Uterus (tissue), 4 donors: ENCODE data around the gene SPTB. TPM values are rescaled to one million over a fixed set of nuclear protein-coding genes. Genes with fewer than 3 reads are reported as not detected.

ENCODE experiments used
- DNase-seq, 2 donors: peaks; one replicate each; pipeline ENCODE4 v3.0.0-alpha.2; 2019 to 2020
- H3K27ac ChIP-seq, 2 donors: fragments of 200-600 bp; sonication (generic); 1 replicate in 1 of 2; 2 replicates in 1 of 2; pipeline ENCODE4 v1.5.1; 2016 to 2018
- H3K27me3 ChIP-seq, 2 donors: fragments of 200-600 bp; sonication (generic); one replicate each; pipeline ENCODE4 v1.5.1; 2018 to 2019; ENCODE audit warnings: control low read depth in 1 of 2
- H3K36me3 ChIP-seq, 2 donors: fragments of 200-600 bp; sonication (generic); one replicate each; pipeline ENCODE4 v1.5.1; 2019; ENCODE audit warnings: control low read depth in 1 of 2
- H3K4me1 ChIP-seq, 2 donors: fragments of 200-600 bp; sonication (generic); one replicate each; pipeline ENCODE4 v1.5.1; 2018 to 2019; ENCODE audit warnings: control low read depth in 1 of 2
- H3K4me3 ChIP-seq, 2 donors: fragments of 200-600 bp; sonication (generic); 1 replicate in 1 of 2; 2 replicates in 1 of 2; pipeline ENCODE4 v1.5.1; 2018 to 2019; ENCODE audit warnings: mild to moderate bottlenecking in 1 of 2
- H3K9me3 ChIP-seq, 2 donors: fragments of 200-600 bp; sonication (generic); one replicate each; pipeline ENCODE4 v1.5.1; 2019; ENCODE audit warnings: control low read depth in 1 of 2
- CTCF ChIP-seq, 4 experiments: fragments of 200-600 bp in 2 of 4; fragments of 450-650 bp in 2 of 4; sonication (generic) in 2 of 4; IDR thresholded peaks; one replicate each; pipeline ENCODE4 v1.5.1; 2016 to 2019; ENCODE audit warnings: antibody characterized with exemption in 4 of 4, mild to moderate bottlenecking in 2 of 4, moderate library complexity in 1 of 4
- POLR2A ChIP-seq, 2 donors: fragments of 450-650 bp; IDR thresholded peaks; one replicate each; pipeline ENCODE4 v1.6.1; 2016; ENCODE audit warnings: antibody characterized with exemption in 2 of 2, mild to moderate bottlenecking in 1 of 2, moderate library complexity in 1 of 2
- intact Hi-C: fragments of 100-400 bp; cut with DNase I; formaldehyde crosslinking; loops from one replicate; pipeline ENCODE4 v1.15.1; 2023; ENCODE audit warnings: low total_unique reads
- total RNA-seq, 4 donors: library from RNA; depleted of rRNA in 3 of 4; stranded (reverse); fragments of >200 nt in 3 of 4; gene quantifications; one replicate each; pipeline versions ENCODE4 v1.1.0 to v1.2.4, GENCODE V29; 2014 to 2023
- donor health status: DM: yes; HTN: yes; CAD: no.

Gene SPTB
- total RNA-seq, 4 donors from 2014 or later: 1.0 to 5.4 (median 4.6) TPM; not detected in 1

- no peak for DNase-seq
- Histone ChIP-seq H3K4me3 (no peak overlapping the region), H3K27ac (peak overlapping the region; percentile 50 to 60), H3K9me3 (no peaks in the 10 kb centered on the region), H3K27me3 (no peaks in the 10 kb centered on the region), H3K36me3 (no peaks in the 10 kb centered on the region), H3K4me1 (peaks cover 4 to 43% of the 10 kb centered on the region in 2 donors)
- intact Hi-C loops: no loop called here
- TF ChIP-seq CTCF (IDR thresholded peaks at IDR 0.05): no peak
- TF ChIP-seq POLR2A (IDR thresholded peaks at IDR 0.05): no peak
Observed at GRCh38 chr14:64724578-64724930, 155.2 kb downstream of the SPTB start.

- H3K4me1 ChIP-seq: peaks cover 4 to 49% of the 10 kb centered on the region in 2 donors
Observed at GRCh38 chr14:64723691-64724577, 155.8 kb downstream of the SPTB start.

DNA sequence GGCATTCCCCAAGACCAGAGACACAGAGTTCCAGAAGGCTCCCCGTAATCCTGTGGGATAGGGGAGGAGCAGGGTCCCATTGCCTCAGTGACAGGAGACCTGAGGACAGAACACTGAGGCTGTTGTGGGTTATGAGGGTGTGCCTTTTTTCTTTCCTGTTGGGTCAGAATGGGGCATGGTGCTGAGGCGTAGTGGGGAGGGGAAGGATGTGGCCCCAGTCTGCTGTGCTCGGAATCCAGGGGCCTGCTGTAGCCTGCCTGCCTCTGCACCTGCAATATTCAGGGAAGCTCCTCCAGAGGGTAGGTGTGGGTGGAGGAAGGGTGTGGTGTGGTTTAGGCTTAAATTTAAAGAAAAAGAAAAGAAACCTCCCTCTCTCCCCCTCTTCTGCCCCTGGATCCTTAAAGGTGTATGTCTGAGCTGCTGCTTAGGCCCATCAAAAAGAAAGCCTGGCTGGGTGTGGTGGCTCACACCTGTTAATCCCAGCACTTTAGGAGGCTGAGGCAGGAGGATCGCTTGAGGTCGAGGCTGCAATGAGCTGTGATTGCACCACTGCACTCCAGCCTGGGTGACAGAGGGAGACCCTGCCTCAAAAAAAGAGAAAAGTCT is 156.8 kb downstream of the SPTB start:
- peaks cover 4 to 55% of the 10 kb centered on the region in 2 donors for H3K4me1 ChIP-seq
- peak overlapping the region; percentile 59 to 86 for H3K27ac ChIP-seq
- no peaks in the 10 kb centered on the region for H3K27me3 ChIP-seq
- H3K4me3 ChIP-seq: no peak overlapping the region
- no peak for DNase-seq
- H3K9me3 ChIP-seq: no peaks in the 10 kb centered on the region
- intact Hi-C loops: no loop called here
- H3K36me3 ChIP-seq: no peaks in the 10 kb centered on the region
- TF ChIP-seq POLR2A (IDR thresholded peaks at IDR 0.05): no peak
- TF ChIP-seq CTCF (IDR thresholded peaks at IDR 0.05): no peak

More at GRCh38 chr14:64723691-64724577, 155.8 kb downstream of the SPTB start:
- intact Hi-C loops: no loop called here
- H3K27ac ChIP-seq: peak overlapping the region; percentile 59 to 60
- H3K4me3 ChIP-seq: no peak overlapping the region
- no peak for DNase-seq
- H3K27me3 ChIP-seq: no peaks in the 10 kb centered on the region
- H3K9me3 ChIP-seq: no peaks in the 10 kb centered on the region
- TF ChIP-seq POLR2A (IDR thresholded peaks at IDR 0.05): no peak
- no peak for TF ChIP-seq CTCF (IDR thresholded peaks at IDR 0.05)
- H3K36me3 ChIP-seq: no peaks in the 10 kb centered on the region

- H3K27ac ChIP-seq: peak overlapping the region; percentile 59 to 86
- no peaks in the 10 kb centered on the region for H3K9me3 ChIP-seq
- DNase-seq: no peak
- H3K4me3 ChIP-seq: no peak overlapping the region
- TF ChIP-seq CTCF (IDR thresholded peaks at IDR 0.05) (no peak), POLR2A (IDR thresholded peaks at IDR 0.05) (no peak)
- no peaks in the 10 kb centered on the region for H3K27me3 ChIP-seq
- peaks cover 4 to 55% of the 10 kb centered on the region in 2 donors for H3K4me1 ChIP-seq
- intact Hi-C loops: no loop called here
- no peaks in the 10 kb centered on the region for H3K36me3 ChIP-seq
Observed at GRCh38 chr14:64721899-64722298, 157.8 kb downstream of the SPTB start.

DNA sequence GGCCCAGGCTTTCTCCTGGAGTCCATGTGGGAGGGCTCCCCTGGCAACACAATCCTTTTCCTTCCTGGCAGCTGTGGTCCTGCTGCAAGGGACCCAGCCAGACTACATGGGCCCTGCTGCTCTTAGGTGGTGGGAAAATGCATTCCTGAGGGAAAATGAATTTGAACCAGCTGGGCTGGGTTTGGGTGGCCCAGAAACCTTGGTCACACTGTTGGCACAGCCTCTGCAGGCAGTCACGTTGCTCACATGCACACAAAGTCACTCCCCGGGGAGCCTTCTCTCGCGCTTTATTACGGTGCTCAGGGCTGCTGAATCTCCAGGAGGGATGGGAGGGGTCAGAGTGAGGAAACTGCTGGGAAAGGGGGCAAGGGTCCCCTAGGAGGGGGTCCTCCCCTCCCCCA is 158.3 kb downstream of the SPTB start:
- Histone ChIP-seq H3K36me3 (no peaks in the 10 kb centered on the region), H3K4me3 (no peak overlapping the region), H3K4me1 (peaks cover 4 to 52% of the 10 kb centered on the region in 2 donors), H3K27ac (peak overlapping the region; percentile 59 to 86), H3K9me3 (no peaks in the 10 kb centered on the region), H3K27me3 (no peaks in the 10 kb centered on the region)
- TF ChIP-seq POLR2A (IDR thresholded peaks at IDR 0.05): no peak
- TF ChIP-seq CTCF (IDR thresholded peaks at IDR 0.05): no peak
- intact Hi-C loops: no loop called here
- DNase-seq: peak in 1 of 2 donors; percentile 54
